ENCODE measurements around the gene NCF2.

- TF ChIP-seq CTCF (IDR thresholded peaks at IDR 0.05), result no peak
- TF ChIP-seq POLR2A (IDR thresholded peaks at IDR 0.05), result no peak
These were observed 25.0 kb downstream of the NCF2 start for GRCh38 chr1:183565261-183565660.

Measured in uterus (tissue), 2 donors.